OCI-LY3 (cell line): ENCODE measurements around the gene FBXO3.
"Not testable (repeated sequence)": the region's sequence is repeated elsewhere in the genome, so short reads cannot be mapped to it uniquely, and the experiment has no call there.

Experiments used
- H2AFZ ChIP-seq: fragments of 200-600, 300-600 bp; shearing (Covaris generic); 2 replicates; pipeline ENCODE4 v1.6.0; 2014; ENCODE audit warnings: antibody characterized with exemption, low read depth, low read length
- H3K27ac ChIP-seq: fragments of 200-600, 300-600 bp; sonication (generic); 2 replicates; pipeline ENCODE4 v1.5.1; 2014; ENCODE audit warnings: mild to moderate bottlenecking, low read length, moderate library complexity, mixed read lengths
- H3K27me3 ChIP-seq: fragments of 200-600, 300-600 bp; sonication (generic); 2 replicates; pipeline ENCODE4 v1.6.1; 2014; ENCODE audit warnings: low read depth, low read length, mixed read lengths
- H3K36me3 ChIP-seq: fragments of 200-600, 300-600 bp; sonication (generic); replicated peaks from 2 replicates; pipeline ENCODE3; 2014; ENCODE audit warnings: low read depth, low read length, mixed read lengths
- H3K4me1 ChIP-seq: fragments of 300-600, 200-600 bp; sonication (generic); 2 replicates; pipeline ENCODE4 v1.6.1; 2014; ENCODE audit warnings: low read length, mixed read lengths
- H3K4me2 ChIP-seq: fragments of 200-600, 300-600 bp; sonication (generic); 2 replicates; pipeline ENCODE4 v1.6.1; 2014; ENCODE audit warnings: low read length, mixed read lengths
- H3K4me3 ChIP-seq: fragments of 300-600, 200-600 bp; sonication (generic); 2 replicates; pipeline ENCODE4 v1.5.1; 2014; ENCODE audit warnings: antibody characterized with exemption, mild to moderate bottlenecking, low read length, moderate library complexity
- H3K79me2 ChIP-seq: fragments of 300-600, 200-600 bp; shearing (Covaris generic); 2 replicates; pipeline ENCODE4 v1.6.1; 2014; ENCODE audit warnings: mild to moderate bottlenecking, low read length, mixed read lengths
- H3K9ac ChIP-seq: fragments of 300-600, 200-600 bp; shearing (Covaris generic); 2 replicates; pipeline ENCODE4 v1.6.0; 2014; ENCODE audit warnings: mild to moderate bottlenecking, low read length, moderate library complexity
- H3K9me3 ChIP-seq: fragments of 200-600, 300-600 bp; shearing (Covaris generic); 2 replicates; pipeline ENCODE4 v1.6.1; 2014; ENCODE audit warnings: low read length, mixed read lengths; ENCODE audit not compliant: insufficient read depth
- H4K20me1 ChIP-seq: fragments of 200-600, 300-600 bp; sonication (generic); 2 replicates; pipeline ENCODE4 v1.6.1; 2016; ENCODE audit warnings: low read length, mixed read lengths; ENCODE audit not compliant: insufficient read depth
- EZH2phosphoT487 ChIP-seq: fragments of 200-600 bp; shearing (Covaris generic); IDR thresholded peaks from 2 replicates; pipeline ENCODE4 v1.6.1; 2018; ENCODE audit warnings: antibody characterized with exemption, mixed run types, low read depth
- TF ChIP-seq, protein P1 (sequence below): fragments of 200-600, 300-600 bp; sonication (generic); IDR thresholded peaks from 2 replicates; pipeline ENCODE4 v1.5.1; 2014; ENCODE audit warnings: antibody characterized with exemption, low read length, low read depth

FBXO3 gene

DNA sequence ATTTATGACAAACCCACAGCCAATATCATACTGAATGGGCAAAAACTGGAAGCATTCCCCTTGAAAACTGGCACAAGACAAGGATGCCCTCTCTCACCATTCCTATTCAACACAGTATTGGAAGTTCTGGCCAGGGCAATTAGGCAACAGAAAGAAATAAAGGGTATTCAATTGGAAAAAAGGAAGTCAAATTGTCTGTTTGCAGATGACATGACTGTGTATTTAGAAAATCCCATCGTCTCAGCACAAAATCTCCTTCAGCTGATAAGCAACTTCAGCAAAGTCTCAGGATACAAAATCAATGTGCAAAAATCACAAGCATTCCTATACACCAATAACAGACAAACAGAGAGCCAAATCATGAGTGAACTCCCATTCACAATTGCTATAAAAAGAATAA, 46.8 kb downstream of the FBXO3 start:
- not testable (repeated sequence) for H3K4me2 ChIP-seq, H3K4me3 ChIP-seq, H3K9ac ChIP-seq, H3K9me3 ChIP-seq, H2AFZ ChIP-seq, H3K27ac ChIP-seq, H3K27me3 ChIP-seq
- H4K20me1 ChIP-seq = peaks cover 38% of the 10 kb centered on the region
- H3K36me3 ChIP-seq = peaks cover 15% of the 10 kb centered on the region
- H3K4me1 ChIP-seq = peaks cover 28% of the 10 kb centered on the region
- peaks cover 77% of the 10 kb centered on the region for H3K79me2 ChIP-seq

GRCh38 chr11:33725496-33725895, 48.8 kb downstream of the FBXO3 start:
- Histone ChIP-seq H2AFZ (no peak overlapping the region), H3K79me2 (peaks cover 61% of the 10 kb centered on the region), H3K9me3 (no peaks in the 10 kb centered on the region), H4K20me1 (peaks cover 38% of the 10 kb centered on the region), H3K9ac (no peak overlapping the region), H3K4me2 (no peak overlapping the region), H3K4me3 (no peak overlapping the region), H3K27me3 (no peaks in the 10 kb centered on the region), H3K36me3 (peaks cover 19% of the 10 kb centered on the region), H3K4me1 (peaks cover 15% of the 10 kb centered on the region), H3K27ac (no peak overlapping the region)
- TF ChIP-seq, protein P1, sequence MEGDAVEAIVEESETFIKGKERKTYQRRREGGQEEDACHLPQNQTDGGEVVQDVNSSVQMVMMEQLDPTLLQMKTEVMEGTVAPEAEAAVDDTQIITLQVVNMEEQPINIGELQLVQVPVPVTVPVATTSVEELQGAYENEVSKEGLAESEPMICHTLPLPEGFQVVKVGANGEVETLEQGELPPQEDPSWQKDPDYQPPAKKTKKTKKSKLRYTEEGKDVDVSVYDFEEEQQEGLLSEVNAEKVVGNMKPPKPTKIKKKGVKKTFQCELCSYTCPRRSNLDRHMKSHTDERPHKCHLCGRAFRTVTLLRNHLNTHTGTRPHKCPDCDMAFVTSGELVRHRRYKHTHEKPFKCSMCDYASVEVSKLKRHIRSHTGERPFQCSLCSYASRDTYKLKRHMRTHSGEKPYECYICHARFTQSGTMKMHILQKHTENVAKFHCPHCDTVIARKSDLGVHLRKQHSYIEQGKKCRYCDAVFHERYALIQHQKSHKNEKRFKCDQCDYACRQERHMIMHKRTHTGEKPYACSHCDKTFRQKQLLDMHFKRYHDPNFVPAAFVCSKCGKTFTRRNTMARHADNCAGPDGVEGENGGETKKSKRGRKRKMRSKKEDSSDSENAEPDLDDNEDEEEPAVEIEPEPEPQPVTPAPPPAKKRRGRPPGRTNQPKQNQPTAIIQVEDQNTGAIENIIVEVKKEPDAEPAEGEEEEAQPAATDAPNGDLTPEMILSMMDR = no peak
- TF ChIP-seq EZH2phosphoT487 = no peak

DNA sequence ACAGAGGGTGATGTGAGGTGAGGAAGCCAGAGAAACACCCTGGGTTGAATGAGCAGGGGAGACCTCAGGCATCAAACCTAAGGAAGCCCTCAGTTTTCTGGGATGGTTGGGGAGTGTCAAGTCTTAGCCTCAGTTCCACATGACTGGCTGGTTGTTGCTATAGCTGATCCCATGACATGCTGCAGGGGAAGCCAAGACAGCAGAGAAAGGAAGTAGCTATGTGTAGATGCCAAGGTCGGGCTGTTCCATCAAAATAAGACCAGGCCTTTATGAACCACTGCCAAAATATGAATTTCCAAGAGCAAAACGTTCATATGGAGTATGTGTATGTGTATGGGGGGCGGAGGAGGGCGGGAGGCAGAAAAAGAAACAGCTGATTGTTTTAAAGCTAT, 49.7 kb downstream of the FBXO3 start:
- no peaks in the 10 kb centered on the region for H3K27me3 ChIP-seq
- no peak overlapping the region for H3K4me2 ChIP-seq
- H3K9me3 ChIP-seq = no peaks in the 10 kb centered on the region
- H3K4me3 ChIP-seq = no peak overlapping the region
- H2AFZ ChIP-seq = no peak overlapping the region
- peaks cover 15% of the 10 kb centered on the region for H3K4me1 ChIP-seq
- H3K27ac ChIP-seq = no peak overlapping the region
- peaks cover 36% of the 10 kb centered on the region for H4K20me1 ChIP-seq
- H3K36me3 ChIP-seq = peaks cover 23% of the 10 kb centered on the region
- peaks cover 53% of the 10 kb centered on the region for H3K79me2 ChIP-seq
- no peak overlapping the region for H3K9ac ChIP-seq
- TF ChIP-seq EZH2phosphoT487 = no peak
- TF ChIP-seq, protein P1 = no peak

- no peaks in the 10 kb centered on the region for H3K27me3 ChIP-seq
- no peak overlapping the region for H3K4me3 ChIP-seq
- peaks cover 27% of the 10 kb centered on the region for H3K36me3 ChIP-seq
- peaks cover 15% of the 10 kb centered on the region for H3K4me1 ChIP-seq
- peaks cover 46% of the 10 kb centered on the region for H3K79me2 ChIP-seq
- no peak overlapping the region for H3K4me2 ChIP-seq
- H3K9ac ChIP-seq = no peak overlapping the region
- H3K27ac ChIP-seq = no peak overlapping the region
- peaks cover 39% of the 10 kb centered on the region for H4K20me1 ChIP-seq
- TF ChIP-seq EZH2phosphoT487 = no peak
- TF ChIP-seq, protein P1 = no peak
- no peak overlapping the region for H2AFZ ChIP-seq
- H3K9me3 ChIP-seq = no peaks in the 10 kb centered on the region
Measured at GRCh38 chr11:33723238-33723881, 51.0 kb downstream of the FBXO3 start.
